Mucosa of descending colon (tissue), 3 donors: ENCODE measurements around the gene C7orf33. TPM values are rescaled to one million over a fixed set of nuclear protein-coding genes. Genes with fewer than 3 reads are reported as not detected.

Experiments used
- ATAC-seq: fragments of 200-7000 bp; cut with Tn5 transposase; one replicate; pipeline ENCODE4 v1.9.1; 2020; ENCODE audit warnings: mild to moderate bottlenecking, moderate library complexity
- DNase-seq, 3 donors: peaks; one replicate each; pipeline ENCODE4 v3.0.0-alpha.2; 2020
- H3K36me3 ChIP-seq: fragments of 200-600 bp; one replicate; pipeline ENCODE4 v1.8.0; 2021; ENCODE audit warnings: low read depth, mild to moderate bottlenecking
- H3K4me1 ChIP-seq: fragments of 200-600 bp; one replicate; pipeline ENCODE4 v1.8.0; 2021; ENCODE audit warnings: low read depth, mild to moderate bottlenecking
- H3K4me3 ChIP-seq: fragments of 200-600 bp; one replicate; pipeline ENCODE4 v1.8.0; 2021; ENCODE audit warnings: mild to moderate bottlenecking
- H3K9me3 ChIP-seq: fragments of 200-600 bp; one replicate; pipeline ENCODE4 v1.8.0; 2021; ENCODE audit warnings: mild to moderate bottlenecking
- intact Hi-C, 2 donors: fragments of 100-400 bp; cut with DNase I in 1 of 2; cut with micrococcal nuclease in 1 of 2; formaldehyde crosslinking; loops; one replicate each; pipeline versions ENCODE4 v1.11.0 to v1.11.1; 2022; cut with DNase I, micrococcal nuclease
- total RNA-seq, 3 donors: library from RNA; stranded (reverse); fragmentation: NEBNext Ultra II Directional in 2 of 3; extraction: Animal tissue kit (Norgen Biotek cat#: 25700) in 2 of 3; gene quantifications; one replicate each; pipeline versions ENCODE4 v1.2.1 to v1.2.4, GENCODE V29; 2021 to 2023
- TF ChIP-seq, protein P1 (sequence below): fragments of 200-600 bp; IDR thresholded peaks from one replicate; pipeline ENCODE4 v1.8.0; 2022; ENCODE audit warnings: antibody characterized with exemption, mild to moderate bottlenecking
- donor health status: DM: no; HTN: no; CAD: no; lungs with moderate emphysema.
- donor health status: DM: no; HTN: no; CAD: no.
- donor health status: DM: no; HTN: yes; CAD: no.

Gene C7orf33
- total RNA-seq, 3 donors from 2014 or later, result not detected

DNA sequence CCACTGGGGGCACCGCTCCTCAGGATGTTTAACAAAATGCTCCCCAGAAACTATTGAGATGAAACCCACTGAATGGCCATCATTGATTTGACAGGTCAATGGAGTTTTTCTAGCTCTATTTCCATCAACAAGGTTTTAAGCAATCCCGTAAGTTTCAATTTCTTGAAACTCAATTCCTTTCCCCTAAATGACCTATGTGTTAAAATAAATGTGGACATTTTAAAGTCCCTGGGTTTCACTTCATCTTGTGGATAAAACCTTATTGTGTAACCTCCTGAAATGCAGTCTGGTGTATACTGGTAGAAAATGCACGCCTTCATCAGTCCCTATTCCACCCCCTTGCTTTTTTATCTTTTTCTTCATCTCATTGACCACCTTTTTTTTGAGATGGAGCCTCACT is 8.9 kb upstream of the C7orf33 start:
- ATAC-seq, result no peak
- TF ChIP-seq, protein P1, sequence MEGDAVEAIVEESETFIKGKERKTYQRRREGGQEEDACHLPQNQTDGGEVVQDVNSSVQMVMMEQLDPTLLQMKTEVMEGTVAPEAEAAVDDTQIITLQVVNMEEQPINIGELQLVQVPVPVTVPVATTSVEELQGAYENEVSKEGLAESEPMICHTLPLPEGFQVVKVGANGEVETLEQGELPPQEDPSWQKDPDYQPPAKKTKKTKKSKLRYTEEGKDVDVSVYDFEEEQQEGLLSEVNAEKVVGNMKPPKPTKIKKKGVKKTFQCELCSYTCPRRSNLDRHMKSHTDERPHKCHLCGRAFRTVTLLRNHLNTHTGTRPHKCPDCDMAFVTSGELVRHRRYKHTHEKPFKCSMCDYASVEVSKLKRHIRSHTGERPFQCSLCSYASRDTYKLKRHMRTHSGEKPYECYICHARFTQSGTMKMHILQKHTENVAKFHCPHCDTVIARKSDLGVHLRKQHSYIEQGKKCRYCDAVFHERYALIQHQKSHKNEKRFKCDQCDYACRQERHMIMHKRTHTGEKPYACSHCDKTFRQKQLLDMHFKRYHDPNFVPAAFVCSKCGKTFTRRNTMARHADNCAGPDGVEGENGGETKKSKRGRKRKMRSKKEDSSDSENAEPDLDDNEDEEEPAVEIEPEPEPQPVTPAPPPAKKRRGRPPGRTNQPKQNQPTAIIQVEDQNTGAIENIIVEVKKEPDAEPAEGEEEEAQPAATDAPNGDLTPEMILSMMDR, result no peak
- H3K4me3 ChIP-seq, result no peak overlapping the region
- no peaks in the 10 kb centered on the region for H3K4me1 ChIP-seq
- intact Hi-C loops, result no loop called here
- no peak for DNase-seq
- H3K36me3 ChIP-seq, result no peaks in the 10 kb centered on the region
- no peaks in the 10 kb centered on the region for H3K9me3 ChIP-seq

- TF ChIP-seq, protein P1, result no peak
- DNase-seq (no peak), ATAC-seq (no peak)
- no peaks in the 10 kb centered on the region for H3K9me3 ChIP-seq
- no peaks in the 10 kb centered on the region for H3K4me1 ChIP-seq
- intact Hi-C loops, result no loop called here
- H3K36me3 ChIP-seq, result no peaks in the 10 kb centered on the region
- no peak overlapping the region for H3K4me3 ChIP-seq
Measured at GRCh38 chr7:148584154-148584827, 6.3 kb upstream of the C7orf33 start.

- H3K9me3 ChIP-seq, result no peaks in the 10 kb centered on the region
- intact Hi-C loops, result no loop called here
- TF ChIP-seq, protein P1, result no peak
- H3K36me3 ChIP-seq, result no peaks in the 10 kb centered on the region
- no peak overlapping the region for H3K4me3 ChIP-seq
- no peaks in the 10 kb centered on the region for H3K4me1 ChIP-seq
- DNase-seq (no peak), ATAC-seq (no peak)
Measured at GRCh38 chr7:148585399-148585798, 5.2 kb upstream of the C7orf33 start.

DNA sequence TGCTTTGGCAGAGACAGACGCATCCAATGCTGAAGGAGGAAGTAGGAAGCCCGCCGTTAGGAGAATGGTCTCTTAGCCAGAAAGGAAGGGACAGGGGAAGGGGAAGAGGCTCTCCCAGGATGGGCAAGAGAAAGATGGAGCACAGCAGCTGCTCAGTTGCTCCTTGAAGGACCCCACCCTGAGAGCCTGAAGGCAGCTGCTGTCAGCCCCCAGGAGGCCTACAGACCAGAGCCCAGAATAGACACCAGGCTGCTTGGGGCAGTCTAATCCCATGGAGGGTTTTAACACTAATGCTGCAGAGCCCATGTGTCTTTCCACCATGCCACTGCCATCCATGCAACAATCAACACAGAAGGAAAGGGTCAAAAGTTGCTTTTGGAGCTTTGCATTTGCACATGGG is 3.5 kb upstream of the C7orf33 start:
- Histone ChIP-seq H3K36me3 (no peaks in the 10 kb centered on the region), H3K4me3 (no peak overlapping the region), H3K9me3 (no peaks in the 10 kb centered on the region), H3K4me1 (no peaks in the 10 kb centered on the region)
- TF ChIP-seq, protein P1, result no peak
- intact Hi-C loops, result no loop called here
- ATAC-seq (no peak), DNase-seq (no peak)

GRCh38 chr7:148588168-148588567 is 2.4 kb upstream of the C7orf33 start:
- DNase-seq (no peak), ATAC-seq (no peak)
- intact Hi-C loops, result no loop called here
- Histone ChIP-seq H3K4me3 (no peak overlapping the region), H3K9me3 (no peaks in the 10 kb centered on the region), H3K4me1 (no peaks in the 10 kb centered on the region), H3K36me3 (no peaks in the 10 kb centered on the region)
- TF ChIP-seq, protein P1, result no peak

DNA sequence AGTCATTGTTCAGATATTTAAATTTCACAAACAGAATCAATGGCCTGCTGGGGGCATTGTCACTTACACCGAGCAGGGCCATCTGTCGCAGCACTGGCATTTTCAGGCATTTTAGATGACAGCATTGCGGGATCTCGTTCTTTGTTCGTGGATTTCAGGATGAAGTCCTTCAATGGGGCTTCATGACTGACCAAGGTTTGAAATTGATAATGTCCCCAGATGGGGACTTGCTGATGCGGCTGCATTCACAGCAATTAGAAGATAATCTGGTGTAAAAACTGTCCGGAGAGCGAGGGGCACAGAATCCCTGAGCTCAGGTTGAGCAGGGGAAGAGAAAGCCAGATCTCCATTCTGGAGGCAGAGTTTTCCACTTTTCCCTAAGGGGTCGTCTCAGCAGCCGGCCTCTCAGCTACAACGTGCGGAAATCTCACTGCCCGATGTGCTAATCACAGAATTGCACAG is 1.9 kb upstream of the C7orf33 start:
- no peaks in the 10 kb centered on the region for H3K36me3 ChIP-seq
- ATAC-seq, result no peak
- no peak overlapping the region for H3K4me3 ChIP-seq
- no peaks in the 10 kb centered on the region for H3K4me1 ChIP-seq
- no peak for DNase-seq
- TF ChIP-seq, protein P1, result no peak
- H3K9me3 ChIP-seq, result no peaks in the 10 kb centered on the region
- intact Hi-C loops, result no loop called here
